Dendritic cell treated with granulocyte-macrophage colony-stimulating factor and Interleukin-4, amounts not matched to agents 40 ng/mL and 50 ng/mL, for 4 days (primary cell): Measurements from ENCODE around the gene FAM117A.

ENCODE experiments used
- H3K27ac Mint-ChIP-seq: one replicate; pipeline ENCODE4 v1.8.0; 2022; ENCODE audit warnings: mild to moderate bottlenecking, mixed read lengths
- H3K27me3 Mint-ChIP-seq: one replicate; pipeline ENCODE4 v1.8.0; 2022; ENCODE audit warnings: mild to moderate bottlenecking, mixed read lengths
- H3K36me3 Mint-ChIP-seq: one replicate; pipeline ENCODE4 v1.8.0; 2022; ENCODE audit warnings: low read depth, mixed read lengths
- H3K4me1 Mint-ChIP-seq: one replicate; pipeline ENCODE4 v1.8.0; 2022; ENCODE audit warnings: low read depth, mixed read lengths
- H3K4me3 Mint-ChIP-seq: one replicate; pipeline ENCODE4 v1.8.0; 2022; ENCODE audit warnings: mild to moderate bottlenecking, moderate library complexity, mixed read lengths
- H3K9me3 Mint-ChIP-seq: one replicate; pipeline ENCODE4 v1.8.0; 2022; ENCODE audit warnings: mixed read lengths
- intact Hi-C: fragments of 100-400 bp; cut with micrococcal nuclease; formaldehyde crosslinking; loops from one replicate; pipeline ENCODE4 v1.15.0; 2022

The FAM117A gene

DNA sequence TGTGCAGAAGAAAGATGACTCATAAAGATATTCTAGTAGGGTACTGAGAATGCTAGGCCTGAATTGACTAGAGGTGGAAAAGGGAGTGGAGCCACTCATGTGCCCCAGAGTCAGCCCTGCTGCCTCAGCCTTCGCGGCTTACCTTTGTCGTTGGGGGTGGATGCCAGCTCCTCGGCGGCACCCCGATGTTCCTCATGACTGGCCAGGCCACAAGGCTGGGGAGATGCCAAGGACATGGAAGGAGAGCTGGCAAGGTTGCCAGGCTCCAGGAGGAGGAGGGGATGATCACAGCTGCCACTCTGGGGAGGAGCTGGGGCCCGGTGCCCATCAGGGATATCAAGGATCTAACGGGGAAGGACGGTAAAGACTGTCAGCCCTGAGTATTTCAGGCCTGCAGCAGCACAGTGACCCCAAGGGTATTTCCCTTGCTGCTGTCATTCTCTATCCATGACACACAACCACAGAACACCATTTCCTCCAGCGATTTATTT lies 46.5 kb downstream of the FAM117A start:
- Mint-ChIP-seq H3K4me1 (peaks cover 11% of the 10 kb centered on the region), H3K36me3 (peaks cover 81% of the 10 kb centered on the region), H3K27me3 (no peaks in the 10 kb centered on the region), H3K9me3 (no peaks in the 10 kb centered on the region), H3K27ac (no peak overlapping the region), H3K4me3 (no peak overlapping the region)
- intact Hi-C loops: no loop called here

- no peak overlapping the region for H3K27ac Mint-ChIP-seq
- H3K9me3 Mint-ChIP-seq: no peaks in the 10 kb centered on the region
- no peaks in the 10 kb centered on the region for H3K27me3 Mint-ChIP-seq
- intact Hi-C loops: no loop called here
- peaks cover 81% of the 10 kb centered on the region for H3K36me3 Mint-ChIP-seq
- no peak overlapping the region for H3K4me3 Mint-ChIP-seq
- H3K4me1 Mint-ChIP-seq: peaks cover 6% of the 10 kb centered on the region
Measured at GRCh38 chr17:49716668-49717364, 47.1 kb downstream of the FAM117A start.

- no peak overlapping the region for H3K27ac Mint-ChIP-seq
- intact Hi-C loops: no loop called here
- peaks cover 85% of the 10 kb centered on the region for H3K36me3 Mint-ChIP-seq
- no peaks in the 10 kb centered on the region for H3K9me3 Mint-ChIP-seq
- H3K27me3 Mint-ChIP-seq: no peaks in the 10 kb centered on the region
- no peak overlapping the region for H3K4me3 Mint-ChIP-seq
- H3K4me1 Mint-ChIP-seq: no peaks in the 10 kb centered on the region
Measured at GRCh38 chr17:49715717-49716279, 48.1 kb downstream of the FAM117A start.

DNA sequence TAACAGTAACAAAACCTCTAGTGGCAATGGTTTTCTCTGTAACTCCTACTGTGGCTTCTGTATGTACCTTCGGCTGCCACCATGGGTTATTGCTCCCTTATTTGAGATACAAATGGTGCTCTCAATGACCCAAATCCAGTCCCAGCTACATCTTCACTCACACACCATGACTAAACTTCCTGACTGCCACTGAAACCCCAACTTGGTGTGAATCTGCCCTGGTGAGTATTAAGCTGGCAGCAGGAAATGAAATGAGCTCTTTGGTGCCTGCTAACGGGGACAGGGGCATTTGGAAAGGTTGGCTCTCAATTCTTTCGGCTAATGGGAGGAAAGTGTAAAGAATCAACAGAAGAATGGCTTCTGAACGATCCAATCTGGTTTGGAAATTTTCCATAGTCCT lies 48.7 kb downstream of the FAM117A start:
- Mint-ChIP-seq H3K4me1 (no peaks in the 10 kb centered on the region), H3K36me3 (peaks cover 87% of the 10 kb centered on the region), H3K9me3 (no peaks in the 10 kb centered on the region), H3K4me3 (no peak overlapping the region), H3K27me3 (no peaks in the 10 kb centered on the region), H3K27ac (no peak overlapping the region)
- intact Hi-C loops: no loop called here

DNA sequence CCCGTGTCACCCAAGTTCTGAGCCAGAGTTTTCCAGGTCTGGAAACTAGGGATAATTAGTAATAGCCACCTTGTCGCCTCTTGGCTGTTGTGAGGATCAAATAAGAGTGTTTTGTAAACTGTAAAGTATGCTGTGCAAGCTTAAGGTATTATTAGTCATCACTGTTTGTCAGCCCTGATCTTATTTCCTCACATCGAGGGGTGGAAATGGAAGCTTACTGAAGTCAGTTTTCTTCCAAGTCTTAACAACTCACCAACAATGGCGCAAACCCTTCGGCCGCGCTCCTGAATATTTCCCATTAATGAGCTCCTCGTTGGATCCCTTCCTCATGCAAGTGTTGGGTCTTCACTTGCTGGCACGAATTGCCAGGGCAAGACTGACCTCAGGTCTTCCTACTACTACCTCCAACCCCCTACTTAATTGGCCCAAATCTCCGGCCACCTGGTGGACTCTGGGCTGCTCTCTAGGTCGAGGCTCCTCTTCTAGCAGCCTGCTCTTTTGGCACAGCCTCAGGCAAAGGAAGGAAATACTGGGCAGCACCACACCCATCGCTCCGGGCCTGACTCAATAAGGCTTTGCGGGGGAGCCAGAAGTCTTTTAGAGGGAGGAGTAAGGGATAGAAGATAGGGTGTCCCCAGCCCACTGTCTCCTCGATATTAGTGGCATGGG lies 55.3 kb downstream of the FAM117A start:
- peak overlapping the region; percentile 98 for H3K27ac Mint-ChIP-seq
- H3K4me3 Mint-ChIP-seq: peak overlapping the region; percentile 91
- peaks cover 65% of the 10 kb centered on the region for H3K36me3 Mint-ChIP-seq
- H3K27me3 Mint-ChIP-seq: no peaks in the 10 kb centered on the region
- intact Hi-C loops: loop anchor here (5.0 kb wide), 2 partner anchors 54 to 144 kb away; partner anchors contain the start of gene FAM117A
- peaks cover 38% of the 10 kb centered on the region for H3K4me1 Mint-ChIP-seq
- no peaks in the 10 kb centered on the region for H3K9me3 Mint-ChIP-seq

- Mint-ChIP-seq H3K4me1 (peaks cover 38% of the 10 kb centered on the region), H3K36me3 (peaks cover 70% of the 10 kb centered on the region), H3K27me3 (no peaks in the 10 kb centered on the region), H3K9me3 (no peaks in the 10 kb centered on the region), H3K4me3 (peak within 1 kb of the TSS; percentile 91), H3K27ac (peak within 1 kb of the TSS; percentile 98)
- intact Hi-C loops: loop anchor here (1.0 to 5.0 kb wide), 3 partner anchors 54 to 144 kb away; partner anchors contain the start of gene FAM117A
Measured at GRCh38 chr17:49707608-49708514, 56.1 kb downstream of the FAM117A start, which contains the start of gene SLC35B1. SLC35B1 (minus strand) TSS chr17:49707964; CDS start chr17:49707833, 131 bp downstream.

GRCh38 chr17:49707246-49707607 lies 56.7 kb downstream of the FAM117A start:
- Mint-ChIP-seq H3K27ac (peak overlapping the region; percentile 98), H3K4me3 (peak overlapping the region; percentile 91), H3K27me3 (no peaks in the 10 kb centered on the region), H3K4me1 (peaks cover 38% of the 10 kb centered on the region), H3K36me3 (peaks cover 72% of the 10 kb centered on the region), H3K9me3 (no peaks in the 10 kb centered on the region)
- intact Hi-C loops: loop anchor here (1.0 to 5.0 kb wide), 3 partner anchors 55 to 145 kb away; partner anchors contain the start of gene FAM117A

DNA sequence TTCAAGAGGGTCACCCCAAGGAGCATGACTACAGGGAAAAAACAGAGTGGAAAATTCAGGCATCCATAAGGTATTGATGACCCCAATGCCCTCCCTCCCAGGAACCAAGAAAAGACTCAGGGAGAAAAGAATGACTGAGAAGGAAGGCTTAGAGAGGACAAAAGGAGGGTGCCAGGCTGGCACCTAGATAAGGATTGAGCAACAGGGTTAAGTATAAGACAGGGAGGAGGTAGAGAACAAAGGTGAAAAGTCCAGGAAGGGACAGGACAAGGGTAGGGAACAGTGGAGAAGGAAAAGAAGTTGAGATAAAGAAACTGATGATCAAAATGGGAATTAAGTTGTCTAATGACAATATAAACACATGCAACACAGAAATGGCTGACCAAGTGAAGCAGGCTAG lies 58.7 kb downstream of the FAM117A start:
- intact Hi-C loops: loop anchor here (2.0 to 5.0 kb wide), 3 partner anchors 57 to 147 kb away; partner anchors contain the start of gene FAM117A
- no peaks in the 10 kb centered on the region for H3K9me3 Mint-ChIP-seq
- H3K27ac Mint-ChIP-seq: no peak overlapping the region
- no peak overlapping the region for H3K4me3 Mint-ChIP-seq
- H3K27me3 Mint-ChIP-seq: no peaks in the 10 kb centered on the region
- peaks cover 75% of the 10 kb centered on the region for H3K36me3 Mint-ChIP-seq
- H3K4me1 Mint-ChIP-seq: peaks cover 50% of the 10 kb centered on the region

DNA sequence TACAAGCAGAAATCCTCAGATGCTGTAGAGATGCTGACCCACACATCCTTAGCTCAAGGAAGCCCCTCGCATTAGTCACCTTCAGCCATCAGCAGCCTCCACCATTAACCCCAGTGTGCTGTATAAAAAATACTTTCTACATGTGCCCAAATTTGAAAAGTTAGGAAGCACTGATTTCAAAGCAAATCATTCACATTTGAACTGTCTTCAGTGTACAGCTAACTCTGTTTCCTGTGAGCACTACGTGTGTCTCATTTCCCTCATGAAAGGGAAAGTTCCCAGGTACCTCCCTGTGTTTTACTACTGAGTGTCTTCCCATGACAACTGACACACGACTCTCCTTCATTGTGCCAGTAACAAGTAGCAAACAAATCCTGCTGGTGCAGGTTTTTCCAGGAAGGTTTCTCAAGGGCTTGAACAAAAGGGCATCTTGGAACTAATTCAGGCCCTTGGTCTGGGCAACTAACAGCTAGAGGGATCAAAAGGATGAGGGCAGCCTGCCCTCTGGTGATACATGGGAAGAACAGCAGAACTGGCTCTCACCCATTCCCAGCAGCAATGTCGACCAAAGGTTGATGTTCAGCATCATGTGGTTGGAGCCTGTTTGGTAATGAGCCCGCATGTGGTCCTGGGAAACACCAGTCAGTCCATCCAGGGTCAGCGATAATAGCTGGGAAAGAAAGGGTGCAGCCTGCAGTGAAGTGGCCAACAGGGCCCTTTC lies 60.2 kb downstream of the FAM117A start:
- intact Hi-C loops: loop anchor here (2.0 kb wide), 1 partner anchor 133 kb away; no protein-coding TSS in a partner anchor
- no peaks in the 10 kb centered on the region for H3K9me3 Mint-ChIP-seq
- H3K27ac Mint-ChIP-seq: no peak overlapping the region
- H3K36me3 Mint-ChIP-seq: peaks cover 88% of the 10 kb centered on the region
- no peaks in the 10 kb centered on the region for H3K27me3 Mint-ChIP-seq
- H3K4me3 Mint-ChIP-seq: no peak overlapping the region
- H3K4me1 Mint-ChIP-seq: peaks cover 49% of the 10 kb centered on the region

- Mint-ChIP-seq H3K36me3 (peaks cover 71% of the 10 kb centered on the region), H3K9me3 (no peaks in the 10 kb centered on the region), H3K27me3 (no peaks in the 10 kb centered on the region), H3K27ac (no peak overlapping the region), H3K4me3 (no peak overlapping the region), H3K4me1 (peaks cover 46% of the 10 kb centered on the region)
- intact Hi-C loops: no loop called here
Measured at GRCh38 chr17:49700960-49701359, 63.0 kb downstream of the FAM117A start.

DNA sequence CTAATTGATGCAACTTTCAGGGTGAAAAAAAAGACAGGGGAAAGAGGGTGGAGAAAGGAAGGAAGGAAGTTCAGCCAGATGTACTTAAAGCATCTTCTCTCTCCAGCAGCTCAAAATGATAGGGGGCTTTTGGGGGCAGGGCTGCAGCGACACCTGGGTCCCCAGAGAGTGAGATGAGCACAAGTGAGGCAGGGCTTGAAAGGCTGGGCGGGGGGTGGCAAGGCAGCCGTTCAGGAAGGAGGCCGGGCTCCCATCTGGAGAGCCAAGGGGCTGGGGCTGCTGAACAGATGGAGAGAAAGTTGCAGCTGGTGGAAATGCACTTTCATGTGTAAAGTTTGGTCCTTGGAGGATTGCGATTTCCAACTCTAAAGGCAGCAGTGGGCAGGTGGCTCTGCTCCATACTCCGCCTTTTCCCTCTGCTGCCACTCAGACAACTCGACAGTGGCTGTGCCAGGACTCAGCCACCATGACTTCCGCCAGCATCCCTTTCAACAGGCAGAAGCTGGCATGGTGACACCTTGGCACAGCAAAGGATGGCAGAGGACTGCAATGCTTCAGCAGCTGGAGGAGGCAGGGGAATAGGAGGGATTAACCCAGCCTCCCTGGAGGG lies 63.9 kb downstream of the FAM117A start:
- Mint-ChIP-seq H3K9me3 (no peaks in the 10 kb centered on the region), H3K27me3 (no peaks in the 10 kb centered on the region), H3K4me1 (peaks cover 47% of the 10 kb centered on the region), H3K36me3 (peaks cover 62% of the 10 kb centered on the region), H3K27ac (no peak overlapping the region), H3K4me3 (no peak overlapping the region)
- intact Hi-C loops: loop anchor here (10.0 kb wide), 1 partner anchor 65 kb away; no protein-coding TSS in a partner anchor

- intact Hi-C loops: loop anchor here (10.0 kb wide), 1 partner anchor 63 kb away; no protein-coding TSS in a partner anchor
- Mint-ChIP-seq H3K27me3 (no peaks in the 10 kb centered on the region), H3K4me3 (no peak overlapping the region), H3K27ac (no peak overlapping the region), H3K9me3 (no peaks in the 10 kb centered on the region), H3K4me1 (peaks cover 54% of the 10 kb centered on the region), H3K36me3 (peaks cover 41% of the 10 kb centered on the region)
Measured at GRCh38 chr17:49698005-49698404, 65.9 kb downstream of the FAM117A start.
